OCI-LY1 (cell line): ENCODE measurements around the gene GMDS.

Experiments used
- EZH2 ChIP-seq: fragments of 200-600 bp; sonication (generic), shearing (Covaris generic); IDR thresholded peaks from 2 replicates; pipeline ENCODE4 v1.8.0; 2017; ENCODE audit warnings: borderline replicate concordance, mixed run types, mild to moderate bottlenecking, antibody characterized with exemption, low read length, moderate library complexity, mixed read lengths
- TF ChIP-seq, protein P1 (sequence below): fragments of 200-600 bp; sonication (generic), shearing (Covaris generic); IDR thresholded peaks from 2 replicates; pipeline ENCODE4 v1.5.1; 2017; ENCODE audit warnings: mild to moderate bottlenecking, antibody characterized with exemption, low read length, moderate library complexity, mixed read lengths

DNA sequence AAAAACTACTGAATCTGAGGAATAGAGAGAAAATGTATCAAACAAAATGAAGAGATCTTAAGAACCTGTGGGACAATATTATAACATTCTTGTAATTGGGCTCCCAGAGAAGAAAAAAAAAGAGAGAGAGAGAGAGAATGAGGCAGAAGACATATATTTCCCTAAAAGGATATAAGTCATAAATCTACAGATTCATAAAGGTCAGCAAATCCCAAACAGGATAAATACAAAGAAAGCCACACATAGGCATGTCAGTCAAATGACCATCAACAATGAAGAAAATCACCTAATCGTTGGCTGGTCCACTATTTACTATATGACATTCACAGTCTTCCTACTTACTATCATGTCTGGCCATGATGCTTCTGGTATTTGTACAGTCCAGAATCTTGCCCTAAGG is 190.3 kb downstream of the GMDS start:
- TF ChIP-seq, protein P1, sequence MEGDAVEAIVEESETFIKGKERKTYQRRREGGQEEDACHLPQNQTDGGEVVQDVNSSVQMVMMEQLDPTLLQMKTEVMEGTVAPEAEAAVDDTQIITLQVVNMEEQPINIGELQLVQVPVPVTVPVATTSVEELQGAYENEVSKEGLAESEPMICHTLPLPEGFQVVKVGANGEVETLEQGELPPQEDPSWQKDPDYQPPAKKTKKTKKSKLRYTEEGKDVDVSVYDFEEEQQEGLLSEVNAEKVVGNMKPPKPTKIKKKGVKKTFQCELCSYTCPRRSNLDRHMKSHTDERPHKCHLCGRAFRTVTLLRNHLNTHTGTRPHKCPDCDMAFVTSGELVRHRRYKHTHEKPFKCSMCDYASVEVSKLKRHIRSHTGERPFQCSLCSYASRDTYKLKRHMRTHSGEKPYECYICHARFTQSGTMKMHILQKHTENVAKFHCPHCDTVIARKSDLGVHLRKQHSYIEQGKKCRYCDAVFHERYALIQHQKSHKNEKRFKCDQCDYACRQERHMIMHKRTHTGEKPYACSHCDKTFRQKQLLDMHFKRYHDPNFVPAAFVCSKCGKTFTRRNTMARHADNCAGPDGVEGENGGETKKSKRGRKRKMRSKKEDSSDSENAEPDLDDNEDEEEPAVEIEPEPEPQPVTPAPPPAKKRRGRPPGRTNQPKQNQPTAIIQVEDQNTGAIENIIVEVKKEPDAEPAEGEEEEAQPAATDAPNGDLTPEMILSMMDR: no peak
- TF ChIP-seq EZH2: no peak
